Measurements from ENCODE around the gene PDYN. TPM values are rescaled to one million over a fixed set of nuclear protein-coding genes. Genes with fewer than 3 reads are reported as not detected.

PDYN gene
- polyA plus RNA-seq, 1 experiment, result not detected

DNA sequence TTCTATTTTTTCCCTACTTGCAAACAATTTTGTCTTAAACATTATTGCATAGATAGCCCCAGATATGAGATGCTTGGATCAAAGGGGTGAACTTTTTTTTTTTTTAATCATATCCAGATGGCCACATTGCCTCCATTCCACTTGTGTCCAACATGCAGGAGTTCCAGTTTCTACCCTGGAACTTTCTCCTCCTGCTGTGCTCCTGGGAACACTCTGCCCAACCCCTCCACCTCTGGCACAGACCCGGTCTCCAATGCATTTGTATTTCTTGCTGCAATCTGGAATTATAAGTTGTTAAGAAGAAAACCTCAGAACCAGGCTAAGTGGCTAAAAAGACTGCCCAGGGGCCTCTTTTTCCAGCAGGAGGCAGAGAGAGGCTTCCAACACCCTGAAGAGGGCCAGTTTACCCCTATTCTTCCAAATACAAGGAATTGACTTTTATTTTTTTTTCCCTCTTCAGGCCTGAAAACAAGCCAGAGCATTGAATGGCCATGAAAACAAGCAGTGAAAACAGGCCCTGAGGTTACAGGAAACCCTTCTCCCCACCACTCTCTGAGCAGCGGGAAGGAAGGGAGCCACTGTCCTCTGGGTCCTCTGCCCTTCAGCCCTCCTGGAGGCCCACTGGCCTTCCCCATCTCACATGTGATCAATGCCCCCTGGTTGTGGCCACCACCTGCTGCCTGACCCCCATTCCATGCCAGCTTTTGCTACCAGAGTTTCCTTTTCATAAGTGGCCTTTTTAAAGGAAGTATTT lies 44.3 kb downstream of the PDYN start:
- CTCF ChIA-PET, result interaction anchor here (0.6 to 1.5 kb wide), 2 partner anchors 111 to 147 kb away, joined by 3 to 6 read pairs; no protein-coding TSS in a partner anchor
- DNase-seq (ENCODE audit: low read depth), result no peak
- POLR2A ChIA-PET, result interaction anchor here (0.6 kb wide), 1 partner anchor 134 kb away, joined by 4 read pairs; no protein-coding TSS in a partner anchor
- no peak for TF ChIP-seq CTCF (IDR thresholded peaks at IDR 0.05; ENCODE audit: insufficient read depth, low read depth, low read length)
- no peaks in the 10 kb centered on the region for H3K36me3 ChIP-seq (ENCODE audit: control insufficient read depth, insufficient read depth, low read length)
- no peak overlapping the region for H3K4me3 ChIP-seq (ENCODE audit: low read depth, low read length)
- peaks cover 21% of the 10 kb centered on the region for H3K27me3 ChIP-seq (ENCODE audit: control insufficient read depth, insufficient read depth, low read length)

GRCh38 chr20:1947535-1947846 lies 46.4 kb downstream of the PDYN start:
- Histone ChIP-seq H3K27me3 (ENCODE audit: control insufficient read depth, insufficient read depth, low read length) (peaks cover 24% of the 10 kb centered on the region), H3K36me3 (ENCODE audit: control insufficient read depth, insufficient read depth, low read length) (no peaks in the 10 kb centered on the region), H3K4me3 (ENCODE audit: low read depth, low read length) (no peak overlapping the region)
- TF ChIP-seq CTCF (IDR thresholded peaks at IDR 0.05; ENCODE audit: insufficient read depth, low read depth, low read length), result no peak
- DNase-seq (ENCODE audit: low read depth), result no peak
- ChIA-PET CTCF (interaction anchor here (1.0 kb wide), 1 partner anchor 18 kb away, joined by 3 read pairs; no protein-coding TSS in a partner anchor), POLR2A (no interaction called here)

GRCh38 chr20:1946762-1947534 lies 46.9 kb downstream of the PDYN start:
- Histone ChIP-seq H3K27me3 (ENCODE audit: control insufficient read depth, insufficient read depth, low read length) (peaks cover 24% of the 10 kb centered on the region), H3K36me3 (ENCODE audit: control insufficient read depth, insufficient read depth, low read length) (no peaks in the 10 kb centered on the region), H3K4me3 (ENCODE audit: low read depth, low read length) (no peak overlapping the region; the same call in 1 of the 2 replicates)
- no peak for TF ChIP-seq CTCF (IDR thresholded peaks at IDR 0.05; ENCODE audit: insufficient read depth, low read depth, low read length)
- DNase-seq (ENCODE audit: low read depth), result no peak
- ChIA-PET CTCF (interaction anchor here (1.0 to 1.5 kb wide), 2 partner anchors 18 to 147 kb away, joined by 3 read pairs; no protein-coding TSS in a partner anchor), POLR2A (no interaction called here)

GRCh38 chr20:1946442-1946761 lies 47.5 kb downstream of the PDYN start:
- H3K27me3 ChIP-seq (ENCODE audit: control insufficient read depth, insufficient read depth, low read length), result peaks cover 21% of the 10 kb centered on the region
- no peak overlapping the region for H3K4me3 ChIP-seq (ENCODE audit: low read depth, low read length)
- ChIA-PET POLR2A (no interaction called here), CTCF (interaction anchor here (1.5 kb wide), 1 partner anchor 146 kb away, joined by 3 read pairs; no protein-coding TSS in a partner anchor)
- H3K36me3 ChIP-seq (ENCODE audit: control insufficient read depth, insufficient read depth, low read length), result no peaks in the 10 kb centered on the region
- TF ChIP-seq CTCF (IDR thresholded peaks at IDR 0.05; ENCODE audit: insufficient read depth, low read depth, low read length), result no peak
- no peak for DNase-seq (ENCODE audit: low read depth)

DNA sequence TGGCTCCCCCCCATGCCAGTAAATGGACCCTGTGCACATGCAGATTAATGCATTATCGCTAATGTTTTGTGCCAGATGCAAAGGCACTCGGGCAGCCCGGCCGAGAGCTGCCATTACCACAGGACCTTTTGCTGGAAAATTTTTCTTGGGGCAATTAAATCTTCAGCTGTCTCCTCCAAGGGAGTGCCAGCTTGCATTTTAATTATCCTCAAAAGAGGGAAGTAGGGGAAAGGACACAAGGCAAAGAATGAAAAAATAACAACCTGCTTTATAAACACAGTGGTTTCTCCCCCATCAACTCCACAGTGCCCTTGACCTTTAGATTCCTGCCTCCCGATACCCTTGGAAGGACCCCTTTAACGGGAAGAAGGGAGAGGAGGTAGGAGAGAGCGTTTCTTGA lies 48.2 kb downstream of the PDYN start:
- H3K27me3 ChIP-seq (ENCODE audit: control insufficient read depth, insufficient read depth, low read length), result peaks cover 20% of the 10 kb centered on the region
- no peak for TF ChIP-seq CTCF (IDR thresholded peaks at IDR 0.05; ENCODE audit: insufficient read depth, low read depth, low read length)
- ChIA-PET CTCF (interaction anchor here (1.0 to 1.5 kb wide), 2 partner anchors 46 to 146 kb away, joined by 3 read pairs; no protein-coding TSS in a partner anchor), POLR2A (no interaction called here)
- no peaks in the 10 kb centered on the region for H3K36me3 ChIP-seq (ENCODE audit: control insufficient read depth, insufficient read depth, low read length)
- DNase-seq (ENCODE audit: low read depth), result no peak
- H3K4me3 ChIP-seq (ENCODE audit: low read depth, low read length), result no peak overlapping the region

Data from BJ (cell line).